ENCODE data around the gene SPEF2.

The SPEF2 gene, protein sequence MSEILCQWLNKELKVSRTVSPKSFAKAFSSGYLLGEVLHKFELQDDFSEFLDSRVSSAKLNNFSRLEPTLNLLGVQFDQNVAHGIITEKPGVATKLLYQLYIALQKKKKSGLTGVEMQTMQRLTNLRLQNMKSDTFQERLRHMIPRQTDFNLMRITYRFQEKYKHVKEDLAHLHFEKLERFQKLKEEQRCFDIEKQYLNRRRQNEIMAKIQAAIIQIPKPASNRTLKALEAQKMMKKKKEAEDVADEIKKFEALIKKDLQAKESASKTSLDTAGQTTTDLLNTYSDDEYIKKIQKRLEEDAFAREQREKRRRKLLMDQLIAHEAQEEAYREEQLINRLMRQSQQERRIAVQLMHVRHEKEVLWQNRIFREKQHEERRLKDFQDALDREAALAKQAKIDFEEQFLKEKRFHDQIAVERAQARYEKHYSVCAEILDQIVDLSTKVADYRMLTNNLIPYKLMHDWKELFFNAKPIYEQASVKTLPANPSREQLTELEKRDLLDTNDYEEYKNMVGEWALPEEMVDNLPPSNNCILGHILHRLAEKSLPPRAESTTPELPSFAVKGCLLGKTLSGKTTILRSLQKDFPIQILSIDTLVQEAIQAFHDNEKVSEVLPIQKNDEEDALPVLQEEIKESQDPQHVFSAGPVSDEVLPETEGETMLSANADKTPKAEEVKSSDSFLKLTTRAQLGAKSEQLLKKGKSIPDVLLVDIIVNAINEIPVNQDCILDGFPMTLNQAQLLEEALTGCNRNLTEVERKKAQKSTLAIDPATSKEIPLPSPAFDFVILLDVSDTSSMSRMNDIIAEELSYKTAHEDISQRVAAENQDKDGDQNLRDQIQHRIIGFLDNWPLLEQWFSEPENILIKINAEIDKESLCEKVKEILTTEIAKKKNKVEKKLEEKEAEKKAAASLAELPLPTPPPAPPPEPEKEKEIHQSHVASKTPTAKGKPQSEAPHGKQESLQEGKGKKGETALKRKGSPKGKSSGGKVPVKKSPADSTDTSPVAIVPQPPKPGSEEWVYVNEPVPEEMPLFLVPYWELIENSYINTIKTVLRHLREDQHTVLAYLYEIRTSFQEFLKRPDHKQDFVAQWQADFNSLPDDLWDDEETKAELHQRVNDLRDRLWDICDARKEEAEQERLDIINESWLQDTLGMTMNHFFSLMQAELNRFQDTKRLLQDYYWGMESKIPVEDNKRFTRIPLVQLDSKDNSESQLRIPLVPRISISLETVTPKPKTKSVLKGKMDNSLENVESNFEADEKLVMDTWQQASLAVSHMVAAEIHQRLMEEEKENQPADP (N-terminal part only)

DNA sequence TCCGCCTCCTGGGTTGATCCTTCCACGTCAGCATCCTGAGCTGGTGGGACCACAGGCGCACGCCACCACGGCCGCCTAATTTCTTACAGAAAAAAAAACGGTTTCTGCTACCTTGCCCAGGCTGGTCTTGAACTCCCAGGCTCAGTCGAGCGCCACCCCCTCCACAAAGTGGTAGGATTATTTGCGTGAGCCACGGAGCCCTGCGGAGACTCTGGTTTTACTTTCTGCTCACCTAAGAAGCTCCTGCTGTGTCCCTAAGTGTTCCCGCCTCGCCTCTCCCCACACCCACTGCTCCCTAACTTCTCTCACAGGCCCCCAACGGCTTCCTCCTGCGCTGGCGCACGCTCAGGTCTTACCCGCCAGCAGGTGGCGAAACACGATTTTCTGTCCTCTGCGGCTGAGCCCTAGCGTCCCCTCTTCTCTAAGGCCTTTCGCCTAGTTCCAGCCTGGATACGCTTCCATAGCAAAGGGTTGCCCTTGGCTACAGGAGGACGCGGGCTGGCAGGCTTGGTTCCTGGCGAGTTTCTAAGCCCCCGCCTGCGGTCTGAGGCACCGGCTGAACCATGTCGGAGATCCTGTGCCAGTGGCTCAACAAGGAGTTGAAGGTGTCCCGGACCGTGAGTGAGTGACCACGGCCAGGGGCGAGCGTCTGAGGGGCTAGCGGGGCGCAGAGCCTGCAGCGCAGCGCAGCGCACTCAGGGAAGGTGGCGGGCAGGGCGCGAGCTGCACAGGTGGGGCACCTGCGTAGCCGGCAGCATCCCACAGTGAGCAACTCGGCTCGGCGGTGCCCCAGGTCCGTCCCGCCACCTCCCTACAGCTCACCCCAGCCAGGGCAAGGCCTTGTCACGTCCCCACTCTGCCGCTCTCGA, at the start of gene SPEF2:
Gene SPEF2, plus strand, starts transcription at position 429 of the 869 bp plus-strand sequence. Its CDS starts 135 bp downstream, at position 564.
- peak; percentile 79 for DNase-seq

- DNase-seq: no peak
Observed at GRCh38 chr5:35575578-35575977, 42.1 kb upstream of the SPEF2 start.

DNA sequence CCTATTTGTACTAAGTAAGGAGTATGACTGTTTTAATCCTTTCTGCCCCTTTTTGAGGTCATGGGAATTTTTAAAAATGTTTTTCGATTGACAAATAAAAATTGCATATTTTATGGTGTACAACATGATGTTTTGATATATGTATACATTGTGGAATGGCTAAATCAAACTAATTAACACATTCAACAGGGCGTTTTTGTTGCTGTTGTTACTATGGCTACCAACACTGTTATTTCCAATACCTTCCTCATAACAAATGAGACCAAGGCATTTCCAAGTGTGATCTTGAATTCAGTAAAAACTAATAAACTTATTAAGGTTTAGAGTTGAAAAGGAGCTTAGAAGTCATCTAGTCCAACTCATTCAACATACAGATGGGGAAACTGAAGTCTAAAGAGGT, 30.2 kb upstream of the SPEF2 start:
- DNase-seq: no peak

- no peak for DNase-seq
Observed at GRCh38 chr5:35593338-35593737, 24.3 kb upstream of the SPEF2 start.

GRCh38 chr5:35598707-35599370, 18.8 kb upstream of the SPEF2 start:
- no peak for DNase-seq

DNA sequence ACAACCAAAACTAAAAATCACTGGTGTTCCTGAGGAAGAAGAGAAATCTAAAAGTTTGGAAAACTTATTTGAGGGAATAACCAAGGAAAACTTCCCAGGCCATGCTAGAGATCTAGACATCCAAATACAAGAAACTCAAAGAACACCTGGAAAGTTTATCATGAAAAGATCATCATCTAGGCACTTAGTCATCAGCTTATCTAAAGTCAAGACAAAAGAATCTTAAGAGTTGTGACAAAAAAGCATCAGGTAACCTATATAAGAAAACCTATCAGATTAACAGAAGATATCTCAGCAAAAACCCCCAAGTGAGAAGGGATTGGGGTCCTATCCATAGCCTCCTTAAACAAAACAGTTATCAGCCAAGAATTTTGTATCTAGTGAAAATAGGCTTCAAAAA, 17.1 kb upstream of the SPEF2 start:
- no peak for DNase-seq

- no peak for DNase-seq
Observed at GRCh38 chr5:35608881-35609779, 8.5 kb upstream of the SPEF2 start.

GRCh38 chr5:35617060-35617434, 616 bp upstream of the SPEF2 start:
- DNase-seq: no peak

- no peak for DNase-seq
Observed at GRCh38 chr5:35618304-35618636, 607 bp downstream of the SPEF2 start.

- DNase-seq: no peak
Observed at GRCh38 chr5:35618781-35619180, 1.1 kb downstream of the SPEF2 start.

DNA sequence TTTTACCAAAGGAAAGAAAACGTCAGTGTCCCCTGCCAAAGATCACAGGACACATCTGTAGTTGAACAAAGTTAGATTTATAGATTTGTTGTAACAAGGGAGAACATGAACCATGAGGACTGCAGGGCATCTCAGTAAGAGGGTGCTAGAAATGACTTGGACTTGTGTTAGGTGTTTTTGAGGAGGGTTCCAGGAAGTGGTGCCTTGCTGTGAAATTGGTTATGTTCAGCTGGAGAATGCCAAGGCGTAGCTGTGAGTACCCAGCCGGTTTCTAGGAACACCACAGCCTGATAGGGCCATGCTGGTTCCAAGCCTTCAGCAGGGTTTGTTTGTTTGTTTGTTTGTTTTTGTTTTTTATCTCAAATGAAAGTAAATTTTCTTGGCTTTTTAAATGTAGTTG, 5.3 kb downstream of the SPEF2 start:
- DNase-seq: no peak

DNA sequence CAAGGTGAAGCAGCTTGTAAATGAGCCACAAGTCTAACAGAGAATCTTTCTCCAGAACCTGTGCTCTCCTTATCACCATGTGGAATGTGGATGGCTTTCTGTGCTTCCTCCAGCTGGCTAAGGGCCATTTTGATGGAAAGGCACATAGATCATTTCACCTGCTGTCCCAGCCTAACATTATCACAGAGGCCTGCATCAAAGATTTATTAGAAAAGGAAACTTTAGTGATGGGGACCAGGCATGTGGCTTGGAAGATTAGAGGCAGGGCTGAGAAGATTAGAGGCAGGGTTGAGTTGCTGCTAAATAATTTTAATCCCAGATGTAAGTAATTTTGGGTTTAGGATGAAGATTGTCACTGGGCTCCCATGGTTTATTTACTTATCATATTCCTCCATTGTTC, 6.3 kb downstream of the SPEF2 start:
- DNase-seq: no peak

DNA sequence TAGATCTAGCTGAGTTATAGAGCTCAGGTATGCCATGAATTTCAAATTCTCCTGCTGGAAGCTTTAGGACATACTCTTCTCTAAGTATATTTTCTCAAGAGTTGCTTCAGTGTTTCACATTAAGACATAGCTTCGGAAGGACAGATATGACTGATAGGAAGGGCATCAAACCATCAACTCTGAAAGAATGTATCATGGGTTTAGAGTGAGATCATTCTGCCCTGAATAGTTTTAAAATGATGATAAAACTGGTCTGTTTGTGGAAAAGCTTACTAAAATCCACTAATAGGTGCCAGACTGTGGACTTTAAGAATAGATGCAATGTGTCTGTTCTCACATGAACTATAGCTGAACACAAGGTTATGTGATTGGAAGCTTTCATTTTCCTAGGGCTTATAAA, 8.4 kb downstream of the SPEF2 start:
- DNase-seq: no peak

DNA sequence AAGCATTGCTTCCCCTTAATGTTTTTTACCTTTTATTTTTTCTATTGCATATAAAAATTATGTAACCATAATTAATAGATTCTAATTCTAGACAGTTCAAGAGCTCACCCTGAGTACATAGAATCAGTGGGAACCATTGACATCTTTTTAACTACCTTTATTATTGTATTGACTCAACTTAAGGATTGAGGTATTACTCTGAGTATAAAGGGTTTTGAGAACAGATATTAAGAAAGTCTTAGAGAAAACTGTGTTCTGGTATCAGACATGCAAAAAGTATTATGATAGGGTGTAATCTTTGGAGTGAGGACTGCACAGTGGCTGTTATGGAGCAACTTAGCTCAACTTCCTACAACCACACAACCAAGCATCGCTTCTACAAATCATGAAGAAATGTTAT, 8.9 kb downstream of the SPEF2 start:
- DNase-seq: no peak

DNA sequence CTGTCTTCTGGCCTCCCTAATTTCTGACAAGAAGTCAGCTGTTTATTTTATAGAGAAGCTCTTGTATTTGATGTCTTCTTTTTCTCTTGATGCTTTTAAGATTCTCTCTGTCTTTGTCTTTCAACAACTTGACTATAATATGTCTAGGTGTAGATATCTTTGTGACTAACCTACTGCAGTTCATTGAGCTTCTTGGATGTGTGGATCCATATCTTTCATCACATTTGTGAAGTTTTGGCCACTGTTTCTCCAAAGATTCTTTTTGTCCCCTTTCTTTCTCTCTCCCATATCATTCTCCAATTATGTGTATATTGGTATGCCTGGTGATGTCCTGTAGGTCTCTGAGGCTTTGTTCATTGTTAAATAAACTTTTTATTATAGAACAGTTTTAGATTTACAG, 16.7 kb downstream of the SPEF2 start:
- DNase-seq: no peak

DNA sequence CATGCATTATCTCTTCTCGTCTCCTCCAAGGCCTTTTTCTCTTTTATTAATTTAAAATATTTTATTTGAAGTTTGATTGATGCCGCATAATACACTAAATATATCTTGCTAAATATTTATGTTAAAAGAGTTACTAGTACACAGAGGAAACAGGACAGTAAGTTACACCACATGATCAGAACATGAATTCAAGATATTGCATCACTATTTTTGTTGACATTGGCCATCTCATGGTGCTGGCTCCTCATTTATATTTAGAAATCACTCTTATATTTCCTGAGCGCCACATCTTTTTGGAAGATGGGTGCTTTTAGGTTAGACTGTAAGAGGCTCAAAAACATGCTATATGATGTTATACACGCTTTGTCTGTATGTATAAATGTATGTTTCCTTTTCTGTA, 23.0 kb downstream of the SPEF2 start:
- no peak for DNase-seq

DNA sequence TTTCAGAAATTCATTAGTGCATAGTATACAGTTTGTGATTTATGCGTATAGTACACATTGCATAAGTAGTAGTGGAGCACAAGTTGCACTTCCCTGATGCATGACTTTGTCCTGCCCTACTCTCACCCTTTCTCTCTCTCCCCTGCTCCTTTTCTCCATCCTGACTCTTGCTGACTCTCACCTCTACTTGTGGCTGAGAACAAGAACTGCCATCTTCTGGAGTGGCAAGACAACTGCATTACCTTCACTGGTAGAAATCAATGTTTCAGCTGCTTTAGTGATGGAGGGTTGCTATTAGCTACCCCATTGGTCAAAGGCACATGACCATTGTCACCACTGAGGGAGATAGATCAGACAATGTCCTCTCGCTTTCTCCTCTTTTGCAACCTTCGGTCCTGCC, 26.9 kb downstream of the SPEF2 start:
- no peak for DNase-seq

- DNase-seq: no peak
Observed at GRCh38 chr5:35647128-35647527, 29.5 kb downstream of the SPEF2 start.

DNA sequence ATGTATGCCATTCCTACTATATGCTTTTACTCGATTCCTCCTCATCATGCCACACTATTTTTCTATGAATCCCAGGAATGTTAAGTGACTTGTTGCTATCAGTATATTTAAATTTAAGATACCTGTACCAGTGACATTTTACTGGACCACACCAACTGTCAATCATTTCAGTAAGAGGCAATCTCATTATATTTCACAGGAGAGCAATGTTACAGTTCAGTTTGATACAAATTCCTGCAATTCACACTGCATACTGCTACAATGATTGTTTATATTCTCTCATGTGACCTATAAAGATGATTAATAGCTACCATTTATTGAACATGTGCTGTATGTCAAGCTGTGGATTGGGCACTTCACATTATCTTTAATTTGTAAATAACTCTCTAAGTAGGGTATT, 30.0 kb downstream of the SPEF2 start:
- no peak for DNase-seq

GRCh38 chr5:35651002-35651756, 33.5 kb downstream of the SPEF2 start:
- peak; percentile 75 for DNase-seq

Measured in CD4-positive, alpha-beta T cell treated with Interleukin-4 for 4 hours (primary cell).